Measurements from ENCODE around the gene KCNJ8. TPM values are rescaled to one million over a fixed set of nuclear protein-coding genes. Genes with fewer than 3 reads are reported as not detected.

KCNJ8 gene
- total and polyA plus RNA-seq, 4 donors: 10.9 to 44.2 (median 27.2) TPM

GRCh38 chr12:21757735-21758134 lies 16.8 kb downstream of the KCNJ8 start (continued):
- TF ChIP-seq MAX (IDR thresholded peaks at IDR 0.05) (peak; percentile 56), ATF3 (IDR thresholded peaks at IDR 0.05) (peak; percentile 17), RXRA (IDR thresholded peaks at IDR 0.05) (peak; percentile 87 to 93), SP1 (IDR thresholded peaks at IDR 0.05) (peak; percentile 88), JUND (IDR thresholded peaks at IDR 0.05) (peak in 1 of 2 donors; percentile 60), YY1 (IDR thresholded peaks at IDR 0.05) (peak; percentile 80), NR2F2 (IDR thresholded peaks at IDR 0.05) (no peak), GABPA (IDR thresholded peaks at IDR 0.05 in 1 of 2, conservative IDR thresholded peaks at IDR 0.05 in 1 of 2) (no peak)

GRCh38 chr12:21756699-21757098 lies 17.8 kb downstream of the KCNJ8 start:
- Histone ChIP-seq H3K9me3 (ENCODE audit: control insufficient read depth in 4 of 4, low read length in 3 of 4) (no peaks in the 10 kb centered on the region), H3K9ac (ENCODE audit: low read depth in 1 of 2, low read length in 2 of 2) (peak overlapping the region; percentile 0 to 60), H3K27me3 (ENCODE audit: control insufficient read depth in 4 of 4, insufficient read depth in 4 of 4, low read length in 3 of 4) (no peaks in the 10 kb centered on the region), H3K36me3 (ENCODE audit: control insufficient read depth in 4 of 4, insufficient read depth in 3 of 4, low read depth in 1 of 4, low read length in 3 of 4) (no peaks in the 10 kb centered on the region), H3K27ac (ENCODE audit: low read depth in 1 of 2, low read length in 2 of 2) (peak overlapping the region; percentile 57 to 83), H3K4me3 (ENCODE audit: low read depth in 1 of 3, low read length in 3 of 3) (peak overlapping the region in 2 of 3 donors; percentile 9 to 41), H3K4me1 (ENCODE audit: control insufficient read depth in 4 of 4, insufficient read depth in 4 of 4, low read length in 3 of 4) (peaks cover 5 to 13% (median 7%) of the 10 kb centered on the region in 4 donors)
- DNase-seq (ENCODE audit: low spot score): no peak
- TF ChIP-seq YY1 (IDR thresholded peaks at IDR 0.05): peak; percentile 88
- no peak for TF ChIP-seq HNF4G (IDR thresholded peaks at IDR 0.05)
- WGBS: 58% methylated on average over 4 of the region's 4 CpGs

GRCh38 chr12:21751517-21751916 lies 23.0 kb downstream of the KCNJ8 start:
- Histone ChIP-seq H3K9ac (ENCODE audit: low read depth in 1 of 2, low read length in 2 of 2) (no peak overlapping the region), H3K9me3 (ENCODE audit: control insufficient read depth in 4 of 4, low read length in 3 of 4) (no peaks in the 10 kb centered on the region), H3K4me1 (ENCODE audit: control insufficient read depth in 4 of 4, insufficient read depth in 4 of 4, low read length in 3 of 4) (peaks cover 2 to 16% (median 12%) of the 10 kb centered on the region in 4 donors), H3K36me3 (ENCODE audit: control insufficient read depth in 4 of 4, insufficient read depth in 3 of 4, low read depth in 1 of 4, low read length in 3 of 4) (no peaks in the 10 kb centered on the region), H3K27me3 (ENCODE audit: control insufficient read depth in 4 of 4, insufficient read depth in 4 of 4, low read length in 3 of 4) (no peaks in the 10 kb centered on the region), H3K27ac (ENCODE audit: low read depth in 1 of 2, low read length in 2 of 2) (peak overlapping the region in 1 of 2 donors; percentile 42), H3K4me3 (ENCODE audit: low read depth in 1 of 3, low read length in 3 of 3) (no peak overlapping the region)
- 23% methylated on average over 4 of the region's 4 CpGs for whole genome bisulfite sequencing
- DNase-seq (ENCODE audit: low spot score): no peak
- TF ChIP-seq SP1 (IDR thresholded peaks at IDR 0.05): no peak
- no peak for TF ChIP-seq EGR1 (IDR thresholded peaks at IDR 0.05; ENCODE audit: low read depth in 2 of 2)
- TF ChIP-seq RXRA (IDR thresholded peaks at IDR 0.05): peak; percentile 76 to 92
- no peak for TF ChIP-seq TAF1 (conservative IDR thresholded peaks at IDR 0.05)
- no peak for TF ChIP-seq MAX (IDR thresholded peaks at IDR 0.05)
- peak; percentile 67 for TF ChIP-seq FOXA2 (IDR thresholded peaks at IDR 0.05)
- TF ChIP-seq JUND (IDR thresholded peaks at IDR 0.05): peak in 1 of 2 donors; percentile 15
- TF ChIP-seq REST (IDR thresholded peaks at IDR 0.05): no peak
- TF ChIP-seq HNF4A (conservative IDR thresholded peaks at IDR 0.05): peak; percentile 28 to 50
- peak; percentile 25 to 40 for TF ChIP-seq RAD21 (IDR thresholded peaks at IDR 0.05)
- TF ChIP-seq YY1 (IDR thresholded peaks at IDR 0.05): peak; percentile 59
- TF ChIP-seq GABPA (IDR thresholded peaks at IDR 0.05 in 1 of 2, conservative IDR thresholded peaks at IDR 0.05 in 1 of 2): no peak
- no peak for TF ChIP-seq CTCF (IDR thresholded peaks at IDR 0.05; ENCODE audit: low read depth, low read length, missing input control)
- no peak for TF ChIP-seq FOXA1 (IDR thresholded peaks at IDR 0.05)
